PC-9 (cell line): ENCODE measurements around the gene APBA3.

Experiments used
- CTCF ChIP-seq: fragments of 200-600 bp; sonication (generic); conservative IDR thresholded peaks from 2 replicates; pipeline ENCODE4 v1.6.1; 2017; ENCODE audit warnings: mixed run types, antibody characterized with exemption, mild to moderate bottlenecking, moderate library complexity
- EZH2 ChIP-seq: fragments of 200-600 bp; sonication (generic); IDR thresholded peaks from 2 replicates; pipeline ENCODE4 v1.8.0; 2017; ENCODE audit warnings: antibody characterized with exemption, low read depth

GRCh38 chr19:3753631-3754410 is 7.7 kb downstream of the APBA3 start:
- no peak for TF ChIP-seq CTCF
- TF ChIP-seq EZH2 = no peak
